AG10803 (cell line): ENCODE results near the gene SLC9C1.

Experiments
- DNase-seq: peaks from one replicate; pipeline ENCODE4 v3.0.0; 2010; ENCODE audit warnings: low read depth
- H3K4me3 ChIP-seq: 2 replicates; pipeline ENCODE4 v1.5.1; 2011; ENCODE audit warnings: mild to moderate bottlenecking, low read length, control low read depth
- CTCF ChIP-seq: conservative IDR thresholded peaks from 2 replicates; pipeline ENCODE4 v1.5.1; 2011; ENCODE audit warnings: mild to moderate bottlenecking, low read length, control low read depth, inconsistent platforms

The SLC9C1 gene

DNA sequence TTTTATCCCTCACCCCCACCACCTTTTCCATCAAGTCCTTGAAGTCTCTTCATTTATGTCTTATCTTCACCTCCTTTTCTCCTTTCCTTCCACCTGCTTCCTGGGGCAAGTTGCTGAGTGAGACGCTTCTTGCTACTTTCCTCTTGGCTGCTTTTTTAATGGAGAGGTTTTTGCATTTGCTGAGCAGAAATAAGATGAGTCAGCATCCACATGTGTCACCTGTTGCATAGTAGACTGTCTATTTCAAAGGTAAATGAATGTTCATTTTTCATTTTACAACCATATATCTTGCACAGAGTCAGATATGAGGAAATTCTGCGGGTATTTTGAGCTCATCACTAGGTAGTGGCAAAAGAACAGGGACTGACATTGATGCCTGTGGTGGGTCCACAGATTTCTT is 189.2 kb downstream of the SLC9C1 start:
- no peak for DNase-seq
- no peak for TF ChIP-seq CTCF
- no peak overlapping the region for H3K4me3 ChIP-seq

DNA sequence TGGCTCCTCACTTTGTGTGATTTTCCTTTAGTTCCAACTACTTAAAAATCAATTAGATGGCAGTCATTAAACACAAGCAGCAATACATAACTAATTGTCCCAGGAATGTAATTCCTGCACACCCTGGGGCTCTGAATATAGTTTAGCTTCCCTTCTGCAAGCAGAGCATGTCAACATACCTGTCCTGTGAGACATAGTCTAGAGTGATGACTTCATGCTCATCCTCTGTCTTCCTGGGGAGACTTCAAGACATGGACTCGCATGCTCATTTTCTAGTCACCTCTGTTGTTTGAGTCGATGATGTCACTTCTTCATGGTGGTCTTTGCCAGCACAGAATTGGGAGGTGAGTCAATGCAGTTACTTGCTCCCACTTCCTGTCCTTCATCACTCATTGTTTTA is 192.1 kb downstream of the SLC9C1 start:
- no peak for TF ChIP-seq CTCF
- DNase-seq: peak; percentile 65
- H3K4me3 ChIP-seq: no peak overlapping the region

GRCh38 chr3:112097378-112097777 is 196.6 kb downstream of the SLC9C1 start:
- H3K4me3 ChIP-seq: no peak overlapping the region
- no peak for TF ChIP-seq CTCF
- peak; percentile 97 for DNase-seq

DNA sequence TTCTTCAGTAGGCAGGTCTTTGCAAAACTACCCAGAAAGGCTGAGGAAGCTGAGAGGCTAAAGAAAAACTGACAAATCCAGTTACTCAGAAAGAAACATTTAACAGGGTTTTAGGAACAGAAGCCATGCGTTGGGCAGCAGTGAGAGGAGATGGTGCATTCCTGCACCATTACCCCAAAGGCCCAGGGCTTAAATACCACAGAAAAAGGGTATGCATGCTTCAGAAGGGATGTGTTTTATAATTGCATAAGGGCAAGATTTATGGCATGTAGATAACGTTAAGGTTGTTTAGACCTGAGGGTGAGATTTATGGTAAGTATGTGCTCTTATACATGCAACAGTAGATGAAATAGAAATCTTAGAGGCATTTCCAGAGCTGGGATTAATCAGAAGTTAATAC is 197.8 kb downstream of the SLC9C1 start:
- no peak overlapping the region for H3K4me3 ChIP-seq
- TF ChIP-seq CTCF: no peak
- no peak for DNase-seq

DNA sequence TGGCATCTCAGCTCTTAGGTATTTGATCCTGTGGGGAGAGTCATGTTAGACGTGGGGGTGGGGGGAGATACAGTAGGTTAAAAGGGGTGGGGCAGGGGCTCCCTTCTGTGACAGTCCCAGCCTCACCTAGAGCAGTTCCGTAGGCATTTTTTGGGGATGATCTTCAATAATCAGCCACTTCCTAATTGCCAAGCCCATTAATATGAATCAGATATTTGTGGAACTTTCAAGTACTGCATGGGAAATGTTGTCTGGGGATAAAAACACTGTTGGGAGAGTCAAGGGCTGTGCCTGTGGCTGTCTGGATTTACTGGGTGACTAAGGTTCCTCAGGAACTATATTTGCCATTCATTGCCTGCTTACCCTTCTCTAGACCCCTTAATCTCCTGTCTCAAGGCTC is 198.3 kb downstream of the SLC9C1 start:
- TF ChIP-seq CTCF: no peak
- DNase-seq: no peak

GRCh38 chr3:112093180-112093522 is 200.9 kb downstream of the SLC9C1 start:
- no peak for DNase-seq
- no peak for TF ChIP-seq CTCF
- peak overlapping the region; percentile 2; the same call in 1 of the 2 replicates for H3K4me3 ChIP-seq

More for the DNA sequence above, 198.3 kb downstream of the SLC9C1 start:
- no peak overlapping the region for H3K4me3 ChIP-seq

GRCh38 chr3:112092496-112093179 is 201.4 kb downstream of the SLC9C1 start:
- DNase-seq: peak; percentile 56
- TF ChIP-seq CTCF: no peak

More at GRCh38 chr3:112092496-112093179, 201.4 kb downstream of the SLC9C1 start:
- peak overlapping the region; percentile 7; the same call in 1 of the 2 replicates for H3K4me3 ChIP-seq
